Esophagus muscularis mucosa (tissue), 4 donors: Measurements from ENCODE around the gene ZNF33A. TPM values are rescaled to one million over a fixed set of nuclear protein-coding genes. Genes with fewer than 3 reads are reported as not detected.
A peak's percentile ranks its signal among the peaks of the same experiment; 100 is the strongest.

Source experiments
- DNase-seq: peaks from one replicate; pipeline ENCODE4 v3.0.0-alpha.2; 2017; ENCODE audit errors: extremely low spot score
- H3K27ac ChIP-seq, 4 donors: fragments of 200-600 bp; sonication (generic); replicated peaks in 1 of 4; 1 replicate in 3 of 4; 2 replicates in 1 of 4; pipeline ENCODE4 v1.5.1; 2016 to 2019; ENCODE audit warnings: mild to moderate bottlenecking in 1 of 4
- H3K27me3 ChIP-seq, 4 donors: fragments of 200-600 bp; sonication (generic); one replicate each; pipeline versions ENCODE4 v1.5.1 to v1.6.0; 2016 to 2019
- H3K36me3 ChIP-seq, 4 donors: fragments of 200-600 bp; sonication (generic); one replicate each; pipeline ENCODE4 v1.5.1; 2016 to 2019
- H3K4me1 ChIP-seq, 4 donors: fragments of 200-600 bp; sonication (generic); one replicate each; pipeline ENCODE4 v1.5.1; 2016 to 2019
- H3K4me3 ChIP-seq, 4 donors: fragments of 200-600 bp; sonication (generic); 1 replicate in 2 of 4; 2 replicates in 2 of 4; pipeline ENCODE4 v1.5.1; 2016 to 2019; ENCODE audit warnings: mild to moderate bottlenecking in 4 of 4, moderate library complexity in 1 of 4
- H3K9me3 ChIP-seq, 4 donors: fragments of 200-600 bp; sonication (generic); 1 replicate in 3 of 4; 2 replicates in 1 of 4; pipeline ENCODE4 v1.5.1; 2016 to 2019
- EP300 ChIP-seq: sonication (generic); formaldehyde crosslinking; IDR thresholded peaks from one replicate; pipeline ENCODE4 v1.6.1; 2017; ENCODE audit warnings: antibody characterized with exemption
- POLR2A ChIP-seq: fragments of 450-650 bp; IDR thresholded peaks from one replicate; pipeline ENCODE4 v1.6.1; 2017; ENCODE audit warnings: antibody characterized with exemption, moderate library complexity, mild to moderate bottlenecking, low read depth
- POLR2AphosphoS5 ChIP-seq, 2 donors: sonication (generic); formaldehyde crosslinking; IDR thresholded peaks; one replicate each; pipeline ENCODE4 v1.6.1; 2017; ENCODE audit warnings: antibody characterized with exemption in 2 of 2
- WGBS: methylation state at CpG from one replicate; pipeline ENCODE4 v1.1.5; 2018; 5-methylcytosine and 5-hydroxymethylcytosine counted together
- intact Hi-C: fragments of 100-400 bp; cut with DNase I; formaldehyde crosslinking; loops from one replicate; pipeline ENCODE4 v1.15.1; 2023
- total RNA-seq, 4 donors: library from RNA; depleted of rRNA; stranded (reverse); fragments of >200 nt; gene quantifications; one replicate each; pipeline versions ENCODE4 v1.1.0 to v1.2.1, GENCODE V29; 2016
- TF ChIP-seq, protein P1 (sequence below), 3 experiments: fragments of 200-600 bp in 2 of 3; fragments of 450-650 bp in 1 of 3; sonication (generic) in 2 of 3; IDR thresholded peaks; one replicate each; pipeline ENCODE4 v1.5.1; 2017 to 2019; ENCODE audit warnings: antibody characterized with exemption in 3 of 3, mild to moderate bottlenecking in 2 of 3, moderate library complexity in 1 of 3

ZNF33A gene
- total RNA-seq: 10 to 100 TPM; 24.9 to 31.5 (median 26.4) TPM

DNA sequence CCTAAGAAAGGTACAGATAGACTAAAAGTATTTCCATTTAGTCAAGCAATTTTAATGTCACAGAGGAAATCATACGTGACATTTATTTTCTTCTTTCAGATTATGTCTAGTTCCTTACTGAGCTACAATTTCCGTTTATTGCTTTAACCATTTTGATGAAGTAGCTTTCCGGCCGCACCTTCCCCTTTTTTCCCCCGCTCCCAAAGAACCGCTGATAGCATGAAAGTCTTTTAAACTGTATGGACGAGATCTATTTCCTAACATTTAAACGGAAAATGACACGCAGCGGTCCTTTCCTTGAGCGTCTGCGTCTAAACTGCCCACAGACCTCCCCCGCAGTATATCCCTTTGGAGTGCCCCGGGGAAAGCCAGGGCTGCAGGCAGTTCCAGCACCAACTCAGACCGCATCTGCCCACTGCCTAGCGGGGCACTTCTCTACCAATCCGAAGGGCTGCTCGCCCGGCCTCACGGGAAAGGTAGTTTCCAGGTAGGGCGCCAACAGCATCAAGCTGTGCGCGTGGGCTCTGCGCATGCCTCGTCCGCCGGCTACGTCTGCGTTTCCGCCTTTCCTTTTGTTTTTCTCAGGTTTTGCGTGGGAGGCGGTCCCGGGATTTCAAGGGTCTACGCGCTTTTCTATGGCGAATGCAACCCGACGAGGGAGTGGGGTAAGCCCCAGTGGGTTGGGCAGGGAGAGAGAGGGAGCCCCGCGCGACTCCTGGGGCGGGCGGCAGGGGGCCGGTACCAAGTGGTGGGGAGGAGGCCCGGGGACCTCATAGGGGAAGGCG lies at the start of gene ZNF33A:
ZNF33A (plus strand) TSS at position 557 of the 785 bp plus-strand sequence. CDS start 1,667 bp downstream, outside the sequence.
- intact Hi-C loops: loop anchor here (1.0 to 10.0 kb wide), 2 partner anchors 33 to 84 kb away; partner anchors contain the start of gene ZNF37A
- H3K4me1 ChIP-seq: peaks cover 7 to 24% (median 18%) of the 10 kb centered on the region in 4 donors
- peak within 1 kb of the TSS; percentile 98 to 100 (median 98) for H3K27ac ChIP-seq
- peaks cover 0 to 25% (median 15%) of the 10 kb centered on the region in 4 donors for H3K36me3 ChIP-seq
- H3K27me3 ChIP-seq: no peaks in the 10 kb centered on the region
- peak within 1 kb of the TSS; percentile 78 to 94 (median 82) for H3K4me3 ChIP-seq
- WGBS: 1% methylated on average over 37 of the region's 46 CpGs
- TF ChIP-seq, protein P1, sequence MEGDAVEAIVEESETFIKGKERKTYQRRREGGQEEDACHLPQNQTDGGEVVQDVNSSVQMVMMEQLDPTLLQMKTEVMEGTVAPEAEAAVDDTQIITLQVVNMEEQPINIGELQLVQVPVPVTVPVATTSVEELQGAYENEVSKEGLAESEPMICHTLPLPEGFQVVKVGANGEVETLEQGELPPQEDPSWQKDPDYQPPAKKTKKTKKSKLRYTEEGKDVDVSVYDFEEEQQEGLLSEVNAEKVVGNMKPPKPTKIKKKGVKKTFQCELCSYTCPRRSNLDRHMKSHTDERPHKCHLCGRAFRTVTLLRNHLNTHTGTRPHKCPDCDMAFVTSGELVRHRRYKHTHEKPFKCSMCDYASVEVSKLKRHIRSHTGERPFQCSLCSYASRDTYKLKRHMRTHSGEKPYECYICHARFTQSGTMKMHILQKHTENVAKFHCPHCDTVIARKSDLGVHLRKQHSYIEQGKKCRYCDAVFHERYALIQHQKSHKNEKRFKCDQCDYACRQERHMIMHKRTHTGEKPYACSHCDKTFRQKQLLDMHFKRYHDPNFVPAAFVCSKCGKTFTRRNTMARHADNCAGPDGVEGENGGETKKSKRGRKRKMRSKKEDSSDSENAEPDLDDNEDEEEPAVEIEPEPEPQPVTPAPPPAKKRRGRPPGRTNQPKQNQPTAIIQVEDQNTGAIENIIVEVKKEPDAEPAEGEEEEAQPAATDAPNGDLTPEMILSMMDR (IDR thresholded peaks at IDR 0.05): peak; percentile 4 to 22 (median 9)
- TF ChIP-seq POLR2A (peak; percentile 23), EP300 (no peak), POLR2AphosphoS5 (IDR thresholded peaks at IDR 0.05) (peak; percentile 85 to 91)
- H3K9me3 ChIP-seq: no peaks in the 10 kb centered on the region
- DNase-seq: peak; percentile 96

GRCh38 chr10:37965006-37965405 lies 45.5 kb upstream of the ZNF33A start:
- H3K27ac ChIP-seq: no peak overlapping the region
- peaks cover 7 to 48% (median 38%) of the 10 kb centered on the region in 4 donors for H3K36me3 ChIP-seq
- intact Hi-C loops: no loop called here

GRCh38 chr10:37972396-37972795 lies 38.1 kb upstream of the ZNF33A start:
- 94% methylated on average over 1 of the region's 1 CpG for WGBS
- TF ChIP-seq POLR2A: no peak
- no peak for TF ChIP-seq EP300
- TF ChIP-seq, protein P1 (IDR thresholded peaks at IDR 0.05): no peak
- TF ChIP-seq POLR2AphosphoS5 (IDR thresholded peaks at IDR 0.05): no peak
- intact Hi-C loops: no loop called here
- H3K4me1 ChIP-seq: peaks cover 6 to 20% (median 18%) of the 10 kb centered on the region in 4 donors
- no peak overlapping the region for H3K27ac ChIP-seq
- H3K36me3 ChIP-seq: peaks cover 10 to 39% (median 26%) of the 10 kb centered on the region in 4 donors
- no peaks in the 10 kb centered on the region for H3K27me3 ChIP-seq
- H3K4me3 ChIP-seq: no peak overlapping the region
- DNase-seq: no peak
- H3K9me3 ChIP-seq: no peaks in the 10 kb centered on the region

More at GRCh38 chr10:37965006-37965405, 45.5 kb upstream of the ZNF33A start:
- no peak for DNase-seq
- H3K27me3 ChIP-seq: no peaks in the 10 kb centered on the region
- H3K9me3 ChIP-seq: peaks cover 0 to 10% (median 3%) of the 10 kb centered on the region in 4 donors
- no peak for TF ChIP-seq POLR2A
- TF ChIP-seq, protein P1 (IDR thresholded peaks at IDR 0.05): no peak
- no peak for TF ChIP-seq POLR2AphosphoS5 (IDR thresholded peaks at IDR 0.05)
- no peak for TF ChIP-seq EP300
- no peak overlapping the region for H3K4me3 ChIP-seq
- no peaks in the 10 kb centered on the region for H3K4me1 ChIP-seq

- H3K27me3 ChIP-seq: no peaks in the 10 kb centered on the region
- H3K4me1 ChIP-seq: peaks cover 6 to 20% (median 18%) of the 10 kb centered on the region in 4 donors
- no peaks in the 10 kb centered on the region for H3K9me3 ChIP-seq
- no peak for DNase-seq
- TF ChIP-seq, protein P1 (IDR thresholded peaks at IDR 0.05): no peak
- TF ChIP-seq EP300: no peak
- peaks cover 0 to 12% (median 6%) of the 10 kb centered on the region in 4 donors for H3K36me3 ChIP-seq
- 22% methylated on average over 5 of the region's 5 CpGs for whole genome bisulfite sequencing
- H3K4me3 ChIP-seq: peak overlapping the region; percentile 77 to 97 (median 95)
- H3K27ac ChIP-seq: peak overlapping the region; percentile 96 to 99 (median 98)
- intact Hi-C loops: loop anchor here (2.0 kb wide), 1 partner anchor 119 kb away; the partner anchor contains the start of gene ZNF37A
These were observed 35.0 kb upstream of the ZNF33A start for GRCh38 chr10:37975401-37975991.
